CD14-positive monocyte (primary cell): ENCODE measurements around the gene HEPN1. TPM values are rescaled to one million over a fixed set of nuclear protein-coding genes. Genes with fewer than 3 reads are reported as not detected.

ENCODE experiments used
- DNase-seq, 3 donors: peaks; one replicate each; pipeline ENCODE4 v3.0.0-alpha.2; 2011 to 2022
- H2AFZ ChIP-seq: 2 replicates; pipeline ENCODE4 v1.6.0; 2012; ENCODE audit warnings: mild to moderate bottlenecking, low read depth, low read length, inconsistent platforms; ENCODE audit not compliant: insufficient read depth, poor library complexity, severe bottlenecking
- H3K27ac ChIP-seq, 2 donors: 1 replicate in 1 of 2; 2 replicates in 1 of 2; pipeline ENCODE4 v1.5.1; 2012 to 2013; ENCODE audit warnings: low read length in 2 of 2, control low read depth in 1 of 2, inconsistent platforms in 1 of 2, low read depth in 1 of 2, mild to moderate bottlenecking in 1 of 2
- H3K27me3 ChIP-seq, 2 donors: one replicate each; pipeline versions ENCODE4 v1.6.0 to v1.6.1; 2011 to 2013; ENCODE audit warnings: low read length in 2 of 2; ENCODE audit not compliant: control insufficient read depth in 2 of 2, insufficient read depth in 2 of 2
- H3K36me3 ChIP-seq, 2 donors: replicated peaks in 1 of 2; 1 replicate in 1 of 2; 2 replicates in 1 of 2; pipeline versions ENCODE4 v1.5.1 to v1.6.1; 2012 to 2013; ENCODE audit warnings: low read length in 2 of 2, control low read depth in 1 of 2, inconsistent platforms in 1 of 2, mild to moderate bottlenecking in 1 of 2; ENCODE audit not compliant: insufficient read depth in 2 of 2, control insufficient read depth in 1 of 2
- H3K4me1 ChIP-seq, 2 donors: 1 replicate in 1 of 2; 2 replicates in 1 of 2; pipeline versions ENCODE4 v1.5.1 to v1.6.1; 2012 to 2013; ENCODE audit warnings: low read length in 2 of 2, control low read depth in 1 of 2, inconsistent platforms in 1 of 2, mild to moderate bottlenecking in 1 of 2, moderate library complexity in 1 of 2; ENCODE audit not compliant: insufficient read depth in 2 of 2, control insufficient read depth in 1 of 2
- H3K4me2 ChIP-seq: replicated peaks from 2 replicates; pipeline ENCODE3; 2012; ENCODE audit warnings: low read length, moderate library complexity, mild to moderate bottlenecking; ENCODE audit not compliant: poor library complexity, severe bottlenecking; ENCODE audit errors: extremely low read depth
- H3K4me3 ChIP-seq, 3 experiments: fragments of 200-600 bp in 1 of 3; sonication (generic) in 1 of 3; replicated peaks in 1 of 3; 1 replicate in 2 of 3; 2 replicates in 1 of 3; pipeline ENCODE4 v1.5.1; 2011 to 2013; ENCODE audit warnings: low read length in 3 of 3, mild to moderate bottlenecking in 3 of 3, control low read depth in 2 of 3, low read depth in 2 of 3, inconsistent platforms in 1 of 3, moderate library complexity in 1 of 3
- H3K79me2 ChIP-seq: 2 replicates; pipeline ENCODE4 v1.6.0; 2012; ENCODE audit warnings: mild to moderate bottlenecking, control low read depth, inconsistent platforms, low read length, moderate library complexity; ENCODE audit not compliant: insufficient read depth
- H3K9ac ChIP-seq: 2 replicates; pipeline ENCODE4 v1.6.0; 2017; ENCODE audit warnings: low read length, mild to moderate bottlenecking; ENCODE audit not compliant: insufficient read depth, poor library complexity, severe bottlenecking
- H3K9me3 ChIP-seq, 2 donors: replicated peaks in 1 of 2; 1 replicate in 1 of 2; 2 replicates in 1 of 2; pipeline versions ENCODE4 v1.5.1 to v1.6.1; 2012 to 2013; ENCODE audit warnings: low read length in 2 of 2, control low read depth in 1 of 2; ENCODE audit not compliant: control insufficient read depth in 1 of 2, insufficient read depth in 1 of 2
- H4K20me1 ChIP-seq: 2 replicates; pipeline ENCODE4 v1.6.0; 2012; ENCODE audit warnings: mild to moderate bottlenecking, low read length, control low read depth, moderate library complexity; ENCODE audit not compliant: insufficient read depth
- H3K27ac Mint-ChIP-seq, 7 donors: one replicate each; pipeline ENCODE4 v1.8.0; 2020; ENCODE audit warnings: mild to moderate bottlenecking in 7 of 7, mixed read lengths in 7 of 7, moderate library complexity in 6 of 7, inconsistent platforms in 2 of 7
- H3K27me3 Mint-ChIP-seq, 3 donors: one replicate each; pipeline ENCODE4 v1.8.0; 2021 to 2022; ENCODE audit warnings: low read depth in 3 of 3, mild to moderate bottlenecking in 3 of 3, mixed read lengths in 3 of 3, moderate library complexity in 3 of 3, inconsistent platforms in 1 of 3
- H3K36me3 Mint-ChIP-seq, 2 donors: one replicate each; pipeline ENCODE4 v1.8.0; 2020; ENCODE audit warnings: mixed read lengths in 2 of 2, inconsistent platforms in 1 of 2, mild to moderate bottlenecking in 1 of 2
- H3K4me1 Mint-ChIP-seq: one replicate; pipeline ENCODE4 v1.8.0; 2020; ENCODE audit warnings: mild to moderate bottlenecking, mixed read lengths
- H3K4me3 Mint-ChIP-seq, 2 donors: one replicate each; pipeline ENCODE4 v1.8.0; 2020; ENCODE audit warnings: mild to moderate bottlenecking in 2 of 2, mixed read lengths in 2 of 2, moderate library complexity in 1 of 2
- H3K9me3 Mint-ChIP-seq, 7 donors: one replicate each; pipeline ENCODE4 v1.8.0; 2020 to 2022; ENCODE audit warnings: mixed read lengths in 7 of 7, mild to moderate bottlenecking in 6 of 7, moderate library complexity in 6 of 7, inconsistent platforms in 2 of 7
- WGBS: methylation state at CpG from one replicate; pipeline ENCODE4 v1.1.5; 2013; ENCODE audit warnings: missing lambda C conversion rate; ENCODE audit not compliant: insufficient coverage; 5-methylcytosine and 5-hydroxymethylcytosine counted together
- intact Hi-C, 2 donors: fragments of 100-400 bp; cut with micrococcal nuclease; formaldehyde crosslinking; loops; one replicate each; pipeline versions ENCODE4 v1.15.0 to v1.15.1; 2023
- polyA minus RNA-seq: library from RNA; depleted of rRNA, polyadenylated mRNA; stranded (reverse); fragments of >200 nt; gene quantifications from 2 replicates; pipeline ENCODE4 v1.2.3, GENCODE V29; 2012
- polyA plus RNA-seq, 3 donors: library from polyadenylated mRNA; depleted of rRNA in 1 of 3; unstranded in 2 of 3; stranded (reverse) in 1 of 3; fragments of 300-500 nt in 2 of 3; fragments of >200 nt in 1 of 3; fragmentation: Illumina TruSeq in 2 of 3; gene quantifications; 1 replicate in 2 of 3; 2 replicates in 1 of 3; pipeline ENCODE4 v1.2.3, GENCODE V29; 2012 to 2021
- total RNA-seq, 12 experiments: library from RNA in 1 of 12; stranded (reverse) in 1 of 12; fragments of 120-200 nt in 1 of 12; gene quantifications; one replicate each; pipeline ENCODE4 v1.2.4 and lab custom pipeline; 2013 to 2026; ENCODE audit warnings: mixed read lengths in 6 of 12, inconsistent platforms in 1 of 12
- TF ChIP-seq, protein P1 (sequence below): fragments of 200-600 bp; IDR thresholded peaks from one replicate; pipeline ENCODE4 v1.8.0; 2022; ENCODE audit warnings: antibody characterized with exemption, mild to moderate bottlenecking

The HEPN1 gene
- total RNA-seq (2013) = not detected
- polyA plus RNA-seq (not detected), polyA minus RNA-seq (not detected in 2 replicates), total RNA-seq (lab: John Stamatoyannopoulos, UW) (0 to 0.81 (median 0) reads per million in 11 experiments)

DNA sequence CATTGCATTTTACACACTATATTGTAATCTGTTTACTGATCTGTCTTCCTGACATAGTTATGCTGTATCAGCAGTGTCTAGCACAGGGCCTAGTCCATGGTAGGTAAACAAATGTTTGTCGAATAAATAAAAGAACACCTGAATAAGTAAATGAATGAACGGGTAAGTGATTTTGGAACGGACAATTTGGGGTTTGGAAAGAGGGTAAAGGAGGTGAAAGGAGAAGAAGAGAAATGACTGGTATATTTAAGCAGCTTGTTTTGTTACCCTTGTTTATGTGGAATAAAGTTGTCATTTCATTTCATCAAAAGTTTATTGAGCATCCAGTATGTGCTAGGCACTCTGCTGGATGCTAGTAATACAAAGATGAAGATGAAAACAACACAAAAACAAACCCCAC is at the start of gene HEPN1:
Gene HEPN1 (plus strand): TSS at position 301 of the 400 bp plus-strand sequence.
- peaks cover 0 to 12% (median 9%) of the 10 kb centered on the region in 7 donors for H3K9me3 Mint-ChIP-seq
- Histone ChIP-seq H3K27ac (no peak within 1 kb of the TSS), H3K4me3 (no peak within 1 kb of the TSS), H2AFZ (peak within 1 kb of the TSS; percentile 20), H3K36me3 (no peaks in the 10 kb centered on the region), H3K9ac (no peak within 1 kb of the TSS), H4K20me1 (no peaks in the 10 kb centered on the region), H3K9me3 (peaks cover 0 to 6% of the 10 kb centered on the region in 2 donors), H3K4me2 (no peak within 1 kb of the TSS), H3K79me2 (no peaks in the 10 kb centered on the region), H3K4me1 (peaks cover 4 to 10% of the 10 kb centered on the region in 2 donors), H3K27me3 (peaks cover 10 to 13% of the 10 kb centered on the region in 2 donors)
- H3K36me3 Mint-ChIP-seq = no peaks in the 10 kb centered on the region
- WGBS = 92% methylated on average over 3 of the region's 3 CpGs
- peak within 1 kb of the TSS in 2 of 7 donors; percentile 14 to 19 for H3K27ac Mint-ChIP-seq
- H3K4me3 Mint-ChIP-seq = no peak within 1 kb of the TSS
- TF ChIP-seq, protein P1, sequence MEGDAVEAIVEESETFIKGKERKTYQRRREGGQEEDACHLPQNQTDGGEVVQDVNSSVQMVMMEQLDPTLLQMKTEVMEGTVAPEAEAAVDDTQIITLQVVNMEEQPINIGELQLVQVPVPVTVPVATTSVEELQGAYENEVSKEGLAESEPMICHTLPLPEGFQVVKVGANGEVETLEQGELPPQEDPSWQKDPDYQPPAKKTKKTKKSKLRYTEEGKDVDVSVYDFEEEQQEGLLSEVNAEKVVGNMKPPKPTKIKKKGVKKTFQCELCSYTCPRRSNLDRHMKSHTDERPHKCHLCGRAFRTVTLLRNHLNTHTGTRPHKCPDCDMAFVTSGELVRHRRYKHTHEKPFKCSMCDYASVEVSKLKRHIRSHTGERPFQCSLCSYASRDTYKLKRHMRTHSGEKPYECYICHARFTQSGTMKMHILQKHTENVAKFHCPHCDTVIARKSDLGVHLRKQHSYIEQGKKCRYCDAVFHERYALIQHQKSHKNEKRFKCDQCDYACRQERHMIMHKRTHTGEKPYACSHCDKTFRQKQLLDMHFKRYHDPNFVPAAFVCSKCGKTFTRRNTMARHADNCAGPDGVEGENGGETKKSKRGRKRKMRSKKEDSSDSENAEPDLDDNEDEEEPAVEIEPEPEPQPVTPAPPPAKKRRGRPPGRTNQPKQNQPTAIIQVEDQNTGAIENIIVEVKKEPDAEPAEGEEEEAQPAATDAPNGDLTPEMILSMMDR = no peak
- intact Hi-C loops = no loop called here
- H3K27me3 Mint-ChIP-seq = peaks cover 21 to 23% (median 22%) of the 10 kb centered on the region in 3 donors
- DNase-seq = no peak
- H3K4me1 Mint-ChIP-seq = peaks cover 26% of the 10 kb centered on the region

DNA sequence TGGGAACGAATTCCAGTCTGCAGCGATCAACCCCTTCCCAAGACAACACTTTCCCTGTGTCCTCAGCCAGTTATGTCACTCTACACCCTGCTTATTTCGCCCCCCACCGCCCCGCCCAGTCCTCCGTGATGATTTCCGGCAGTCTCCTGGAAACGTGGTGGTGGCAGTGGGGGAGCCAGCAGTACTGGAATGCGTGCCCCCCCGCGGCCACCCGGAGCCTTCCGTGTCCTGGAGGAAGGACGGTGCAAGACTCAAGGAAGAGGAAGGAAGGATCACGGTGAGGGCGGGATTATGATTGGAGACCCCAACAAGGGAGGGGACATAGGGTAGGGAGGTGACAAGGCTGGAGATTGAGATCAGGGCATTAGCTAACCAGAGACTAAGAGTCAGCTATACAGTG is 49.7 kb upstream of the HEPN1 start:
- H3K4me3 ChIP-seq = no peak overlapping the region
- H3K9me3 ChIP-seq = peaks cover 0 to 40% of the 10 kb centered on the region in 2 donors
- peaks cover 0 to 18% (median 4%) of the 10 kb centered on the region in 7 donors for H3K9me3 Mint-ChIP-seq
- no peak overlapping the region for H3K9ac ChIP-seq
- H3K27ac Mint-ChIP-seq = no peak overlapping the region
- TF ChIP-seq, protein P1 = no peak
- intact Hi-C loops = no loop called here
- peaks cover 0 to 6% of the 10 kb centered on the region in 2 donors for H3K36me3 Mint-ChIP-seq
- H3K4me1 Mint-ChIP-seq = peaks cover 31% of the 10 kb centered on the region
- H3K4me1 ChIP-seq = peaks cover 4 to 17% of the 10 kb centered on the region in 2 donors
- H3K79me2 ChIP-seq = no peaks in the 10 kb centered on the region
- H2AFZ ChIP-seq = no peak overlapping the region
- peak overlapping the region in 1 of 2 donors; percentile 89 for H3K4me3 Mint-ChIP-seq
- peaks cover 88 to 95% (median 89%) of the 10 kb centered on the region in 3 donors for H3K27me3 Mint-ChIP-seq
- no peaks in the 10 kb centered on the region for H3K36me3 ChIP-seq
- H3K27ac ChIP-seq = no peak overlapping the region
- 0% methylated on average over 11 of the region's 16 CpGs for WGBS
- no peak overlapping the region for H3K4me2 ChIP-seq
- H4K20me1 ChIP-seq = no peaks in the 10 kb centered on the region
- peaks cover 69 to 99% of the 10 kb centered on the region in 2 donors for H3K27me3 ChIP-seq
- DNase-seq = no peak
